Fibroblast of skin of scalp (primary cell): Measurements from ENCODE around the gene C2.
A peak's percentile ranks its signal among the peaks of the same experiment; 100 is the strongest.
"Not testable (repeated sequence)": the region's sequence is repeated elsewhere in the genome, so short reads cannot be mapped to it uniquely, and the experiment has no call there.

Source experiments
- DNase-seq: peaks from one replicate; pipeline ENCODE4 v3.0.0-alpha.2; 2013

C2 gene

DNA sequence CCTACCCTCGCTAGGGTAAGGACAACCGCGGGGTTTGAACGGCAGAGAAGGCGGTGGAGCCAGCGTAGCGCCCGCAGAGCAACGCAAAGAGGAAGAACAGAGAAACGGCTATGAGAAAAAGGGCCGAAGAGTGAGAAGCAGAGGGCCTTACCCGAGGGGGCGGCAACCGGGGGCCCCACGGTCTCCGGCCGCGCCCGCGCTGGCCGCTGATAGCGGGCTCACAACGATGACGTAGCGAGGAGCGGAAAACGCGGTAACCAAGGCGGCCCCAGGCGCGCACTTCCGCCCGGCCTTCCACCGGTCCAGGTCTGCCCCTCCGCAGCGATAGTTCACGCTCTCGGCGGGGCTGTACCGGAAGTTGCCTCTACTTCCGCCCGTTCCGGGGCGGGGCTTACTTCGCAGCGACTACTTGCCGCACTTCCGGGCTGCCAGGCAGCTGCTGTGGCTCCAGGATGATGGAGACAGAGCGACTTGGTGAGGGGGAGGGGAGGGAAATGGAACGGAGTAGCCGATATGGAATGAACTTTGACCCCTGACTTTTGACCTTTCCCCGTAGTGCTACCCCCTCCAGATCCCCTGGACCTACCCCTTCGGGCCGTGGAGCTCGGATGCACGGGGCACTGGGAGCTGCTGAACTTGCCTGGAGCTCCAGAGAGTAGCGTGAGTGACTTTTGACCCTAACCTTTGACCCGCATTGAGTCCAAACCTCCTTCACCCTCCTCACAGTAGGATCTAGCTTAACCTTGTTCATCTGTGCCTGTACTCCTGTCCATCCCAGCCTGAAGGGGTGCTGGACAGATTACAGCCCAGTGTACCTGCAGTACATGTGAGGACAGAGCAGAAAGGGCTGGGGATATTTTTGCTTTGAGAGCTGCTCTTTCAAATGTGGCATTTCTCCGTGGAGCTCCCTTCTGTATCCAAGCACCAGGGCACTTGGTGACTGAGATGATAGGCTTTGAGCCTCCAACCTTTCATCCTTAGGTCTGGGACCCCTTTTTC, 31.5 kb downstream of the C2 start, which contains the start of the genes NELFE and SKIC2:
Gene NELFE, minus strand, starts transcription at position 231 of the 999 bp plus-strand sequence. CDS start 525 bp downstream, outside the sequence.
Gene SKIC2, plus strand, starts transcription at position 435 of the 999 bp plus-strand sequence. Its CDS starts 18 bp downstream, at position 453.
- DNase-seq, result peak; percentile 99

- DNase-seq, result no peak
Measured at GRCh38 chr6:31961616-31962015, 34.1 kb downstream of the C2 start.

GRCh38 chr6:31963921-31964320, 36.4 kb downstream of the C2 start:
- no peak for DNase-seq

DNA sequence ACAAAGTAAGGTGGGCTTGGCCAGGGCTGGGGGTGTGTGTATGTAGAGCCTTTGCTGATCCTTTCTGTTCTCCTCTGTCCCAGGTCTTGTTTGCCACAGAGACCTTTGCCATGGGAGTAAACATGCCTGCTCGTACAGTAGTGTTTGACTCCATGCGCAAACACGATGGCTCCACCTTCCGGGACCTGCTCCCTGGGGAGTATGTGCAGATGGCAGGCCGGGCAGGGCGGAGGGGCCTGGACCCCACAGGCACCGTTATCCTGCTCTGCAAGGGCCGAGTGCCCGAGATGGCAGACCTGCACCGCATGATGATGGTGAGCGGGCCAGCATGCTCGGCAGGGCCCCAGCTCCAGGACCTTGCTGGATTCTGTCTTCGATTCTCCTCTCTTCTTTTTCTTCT, 38.2 kb downstream of the C2 start:
- no peak for DNase-seq

GRCh38 chr6:31966506-31966905, 39.0 kb downstream of the C2 start:
- DNase-seq, result no peak

GRCh38 chr6:31966997-31967925, 39.7 kb downstream of the C2 start:
- DNase-seq, result no peak

GRCh38 chr6:31967926-31968320, 40.4 kb downstream of the C2 start:
- no peak for DNase-seq

DNA sequence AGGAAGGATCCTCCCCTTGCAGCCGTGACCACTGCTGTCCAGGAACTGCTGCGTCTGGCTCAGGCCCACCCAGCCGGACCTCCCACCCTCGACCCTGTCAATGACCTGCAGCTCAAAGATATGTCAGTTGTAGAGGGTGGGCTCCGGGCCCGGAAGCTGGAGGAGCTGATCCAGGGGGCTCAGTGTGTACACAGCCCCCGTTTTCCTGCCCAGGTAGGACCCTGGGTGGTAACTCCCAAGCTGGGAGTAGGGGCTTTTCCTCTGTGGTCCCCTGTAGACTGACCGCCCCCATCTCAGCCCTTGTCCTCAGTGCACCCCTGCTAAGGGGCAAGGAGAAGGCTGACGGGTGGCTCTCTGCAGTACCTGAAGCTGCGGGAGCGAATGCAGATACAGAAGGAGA, 40.8 kb downstream of the C2 start:
- DNase-seq, result no peak

- no peak for DNase-seq
Measured at GRCh38 chr6:31968791-31969711, 41.5 kb downstream of the C2 start.

DNA sequence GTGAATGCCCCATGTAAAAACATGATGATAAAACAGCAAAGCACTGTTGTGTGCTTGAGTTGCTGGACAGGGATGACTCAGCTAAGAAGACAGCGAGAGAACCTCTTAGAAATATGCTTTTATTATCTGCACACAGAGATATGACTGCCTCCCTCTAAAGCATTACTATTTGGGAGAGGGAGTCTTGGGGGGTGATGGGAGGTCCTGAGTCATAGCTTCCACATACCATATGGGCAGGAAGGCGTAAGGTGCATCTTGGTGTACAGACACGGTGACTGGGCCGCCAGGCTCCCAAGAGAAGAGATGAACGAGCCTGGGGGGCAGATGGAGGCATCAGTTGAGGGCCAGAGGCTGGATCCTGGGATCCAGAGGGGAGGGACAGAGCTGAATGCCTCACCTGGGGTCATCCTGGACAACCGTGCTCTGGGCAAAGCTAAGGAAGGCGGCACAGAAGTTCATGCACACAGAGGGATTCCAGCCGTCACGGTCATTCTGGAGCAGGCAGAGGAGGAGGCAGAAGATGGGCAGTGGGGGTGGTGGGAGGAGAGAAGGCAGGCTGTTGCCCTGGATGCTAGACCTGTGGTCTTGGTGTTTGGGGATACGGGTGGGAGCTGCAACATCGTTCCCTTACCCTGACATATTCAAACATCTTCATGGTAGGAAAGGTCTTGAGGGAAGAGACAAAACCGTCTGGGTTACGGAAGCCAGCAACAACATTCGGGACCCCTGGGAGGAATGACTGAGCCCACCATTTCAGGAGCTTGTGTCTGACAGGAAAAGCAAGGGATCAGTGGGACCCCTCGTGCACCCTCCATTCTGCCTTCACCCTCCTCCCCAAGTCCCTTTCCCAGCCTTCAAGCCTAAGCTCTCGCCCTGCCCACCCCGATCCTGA, 42.4 kb downstream of the C2 start:
- no peak for DNase-seq

GRCh38 chr6:31970604-31971271, 43.2 kb downstream of the C2 start:
- no peak for DNase-seq

- DNase-seq, result no peak
Measured at GRCh38 chr6:31971279-31971992, 43.9 kb downstream of the C2 start.

- DNase-seq, result peak; percentile 99
Measured at GRCh38 chr6:31971993-31972708, 44.6 kb downstream of the C2 start, which contains the start of gene DXO. Gene DXO, minus strand, starts transcription at chr6:31972138. Its CDS starts 463 bp downstream, at chr6:31971675.

DNA sequence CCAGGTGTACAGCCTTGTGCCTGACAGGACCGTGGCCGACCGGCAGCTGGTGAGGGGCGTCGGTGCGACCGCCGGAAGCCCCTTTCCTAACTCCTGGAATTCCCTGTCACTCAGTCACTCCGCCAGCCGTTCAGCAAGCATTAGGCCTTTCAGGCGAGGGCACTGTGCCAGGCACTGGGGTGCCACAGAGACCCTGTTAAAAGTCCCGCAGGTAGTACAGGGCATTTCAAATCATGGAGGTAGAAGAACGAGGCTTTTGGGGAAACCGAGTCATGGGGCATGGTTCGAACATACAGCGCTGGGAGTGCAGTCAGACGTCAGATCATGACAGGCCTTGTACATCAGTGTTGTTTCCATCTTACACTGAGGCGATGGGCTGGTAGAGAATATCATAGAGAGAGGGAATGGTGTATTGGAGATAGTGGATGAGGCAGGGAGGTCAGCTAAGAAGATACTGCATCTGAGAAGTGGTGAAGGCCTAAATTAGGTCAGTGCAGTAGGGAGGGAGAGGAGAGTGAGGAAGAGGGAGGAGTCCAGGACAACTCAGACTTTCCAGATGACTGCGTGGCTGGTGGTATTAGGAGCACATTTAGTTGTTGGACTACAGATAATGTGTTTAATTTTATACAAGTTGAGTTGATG, 45.3 kb downstream of the C2 start:
- peak; percentile 39 for DNase-seq

DNA sequence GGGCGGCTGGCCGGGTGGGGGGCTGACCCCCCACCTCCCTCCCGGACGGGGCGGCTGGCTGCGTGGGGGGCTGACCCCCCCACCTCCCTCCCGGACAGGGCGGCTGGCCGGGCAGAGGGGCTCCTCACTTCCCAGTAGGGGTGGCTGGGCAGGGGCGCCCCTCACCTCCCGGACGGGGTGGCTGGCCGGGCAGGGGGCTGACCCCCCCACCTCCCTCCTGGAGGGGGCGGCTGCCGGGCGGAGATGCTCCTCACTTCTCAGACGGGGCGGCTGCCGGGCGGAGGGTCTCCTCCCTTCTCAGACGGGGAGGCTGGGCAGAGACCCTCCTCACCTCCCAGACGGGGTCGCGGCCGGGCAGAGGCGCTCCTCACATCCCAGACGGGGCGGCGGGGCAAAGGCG, 48.5 kb downstream of the C2 start:
- DNase-seq, result not testable (repeated sequence)

DNA sequence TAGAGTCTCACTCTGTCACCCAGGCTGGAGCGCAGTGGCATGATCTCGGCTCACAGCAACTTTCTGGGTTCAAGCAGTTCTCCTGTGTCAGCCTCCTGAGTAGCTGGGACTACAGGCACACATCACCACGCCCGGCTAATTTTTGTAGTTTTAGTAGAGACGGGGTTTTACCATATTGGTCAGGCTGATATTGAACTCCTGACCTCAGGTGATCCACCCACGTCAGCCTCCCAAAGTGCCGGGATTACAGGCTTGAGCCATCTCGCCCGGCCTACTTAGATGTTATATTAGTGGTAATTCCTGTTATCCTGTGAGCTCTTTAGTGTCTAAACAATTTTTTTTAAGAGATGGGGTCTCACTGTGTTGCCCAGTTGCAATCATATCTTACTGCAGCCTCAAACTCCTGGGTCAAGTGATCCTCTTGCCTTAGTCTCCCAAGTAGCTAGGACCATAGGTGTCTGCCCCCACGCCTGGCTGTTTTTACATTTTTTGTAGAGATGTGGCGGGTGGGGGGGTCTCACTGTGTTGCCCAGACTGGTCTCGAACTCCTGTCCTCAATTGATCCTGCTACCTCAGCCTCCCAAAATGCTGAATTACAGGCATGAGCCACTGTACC, 50.4 kb downstream of the C2 start:
- no peak for DNase-seq

- no peak for DNase-seq
Measured at GRCh38 chr6:31978831-31979230, 51.3 kb downstream of the C2 start.
